GM19463 (cell line): Measurements from ENCODE around the gene LRRC27.
"Not testable (repeated sequence)": the region's sequence is repeated elsewhere in the genome, so short reads cannot be mapped to it uniquely, and the experiment has no call there.

Source experiments
- ATAC-seq: cut with Tn5 transposase; IDR thresholded peaks from one replicate; pipeline ENCODE4 v1.9.1; 2021; ENCODE audit warnings: mild to moderate bottlenecking, moderate library complexity; ENCODE audit not compliant: unreplicated experiment

LRRC27 gene

DNA sequence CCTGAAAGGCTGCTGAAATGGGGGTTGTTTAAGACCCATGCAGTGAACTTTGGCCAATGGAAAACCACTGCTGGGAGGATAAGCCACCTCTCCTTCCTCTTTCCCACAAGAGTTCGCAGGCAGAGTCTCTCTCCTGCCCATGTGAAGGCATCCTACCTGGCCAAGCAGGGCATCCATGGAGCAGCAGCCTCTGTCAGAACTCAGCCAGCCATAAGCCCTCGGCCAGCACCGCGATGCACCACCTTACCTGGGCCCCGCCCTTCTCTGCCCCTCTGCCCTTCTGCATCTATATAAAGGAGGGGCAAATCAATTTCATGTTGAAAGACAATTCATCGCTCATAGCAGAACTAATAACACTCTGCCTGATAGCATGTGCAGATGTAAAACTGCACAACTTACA is 18.1 kb upstream of the LRRC27 start:
- no peak for ATAC-seq

DNA sequence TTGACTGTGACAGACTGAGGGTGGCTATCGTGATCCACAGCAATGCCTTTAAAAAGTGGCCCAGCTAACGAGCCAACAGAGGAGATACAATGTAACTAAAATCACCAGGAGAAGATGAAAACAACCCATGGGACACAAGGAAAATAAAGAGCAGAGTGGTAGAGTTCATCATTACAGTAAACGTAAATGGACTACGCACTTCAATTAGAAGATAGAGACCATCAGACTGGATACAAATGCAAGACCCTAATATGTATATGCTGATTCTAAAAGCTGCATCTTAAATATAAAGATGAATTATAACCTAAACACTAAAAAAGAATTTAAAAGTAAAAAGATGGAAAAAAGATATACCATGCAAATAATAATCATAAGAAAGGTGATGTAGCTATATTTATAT is 17.7 kb upstream of the LRRC27 start:
- no peak for ATAC-seq

DNA sequence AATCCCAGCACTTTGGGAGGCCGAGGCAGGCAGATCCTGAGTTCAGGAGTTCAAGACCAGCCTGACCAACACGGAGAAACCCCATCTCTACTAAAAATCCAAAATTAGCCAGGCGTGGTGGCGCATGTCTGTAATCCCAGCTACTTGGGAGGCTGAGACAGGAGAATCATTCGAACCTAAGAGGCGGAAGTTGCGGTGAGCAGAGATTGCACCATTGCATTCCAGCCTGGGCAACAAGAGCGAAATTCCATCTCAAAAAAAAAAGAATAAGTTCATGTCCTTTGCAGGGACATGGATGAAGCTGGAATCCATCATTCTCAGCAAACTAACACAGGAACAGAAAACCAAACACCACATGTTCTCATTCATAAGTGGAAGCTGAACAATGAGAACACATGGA is 17.1 kb upstream of the LRRC27 start:
- ATAC-seq: not testable (repeated sequence)

DNA sequence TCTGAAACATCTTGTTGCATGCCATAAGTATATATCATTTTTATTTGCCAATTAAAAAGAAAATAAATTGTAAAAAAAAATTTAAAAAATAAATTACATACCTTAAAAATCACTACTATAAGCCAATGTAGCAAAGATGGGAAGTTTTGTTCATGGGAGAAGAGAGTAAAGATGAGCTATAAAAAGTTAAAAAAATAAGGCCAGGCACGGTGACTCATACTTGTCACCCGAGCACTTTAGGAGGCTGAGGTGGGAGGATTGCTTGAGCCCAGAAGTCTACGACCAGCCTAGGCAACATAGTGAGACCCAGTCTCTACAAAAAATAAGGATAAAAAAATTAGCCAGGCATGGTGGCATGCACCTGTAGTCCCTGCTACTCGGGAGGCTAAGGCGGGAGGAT is 15.9 kb upstream of the LRRC27 start:
- no peak for ATAC-seq

DNA sequence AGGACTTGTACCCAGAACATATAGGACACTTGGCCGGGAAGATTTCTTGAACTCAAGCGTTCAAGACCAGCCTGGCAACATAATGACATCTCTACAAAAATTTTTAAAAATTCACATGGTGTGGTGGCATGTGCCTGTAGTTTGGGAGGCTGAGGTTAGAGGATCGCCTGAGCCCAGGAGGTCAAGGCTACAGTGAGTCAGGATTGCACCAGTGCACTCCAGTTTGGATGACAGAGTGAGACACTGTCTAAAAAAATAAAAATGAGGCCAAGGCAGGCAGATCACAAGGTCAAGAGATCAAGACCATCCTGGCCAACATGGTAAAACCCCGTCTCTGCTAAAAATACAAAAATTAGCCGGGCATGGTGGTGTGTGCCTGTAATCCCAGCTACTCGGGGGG is 14.5 kb upstream of the LRRC27 start:
- ATAC-seq: not testable (repeated sequence)

DNA sequence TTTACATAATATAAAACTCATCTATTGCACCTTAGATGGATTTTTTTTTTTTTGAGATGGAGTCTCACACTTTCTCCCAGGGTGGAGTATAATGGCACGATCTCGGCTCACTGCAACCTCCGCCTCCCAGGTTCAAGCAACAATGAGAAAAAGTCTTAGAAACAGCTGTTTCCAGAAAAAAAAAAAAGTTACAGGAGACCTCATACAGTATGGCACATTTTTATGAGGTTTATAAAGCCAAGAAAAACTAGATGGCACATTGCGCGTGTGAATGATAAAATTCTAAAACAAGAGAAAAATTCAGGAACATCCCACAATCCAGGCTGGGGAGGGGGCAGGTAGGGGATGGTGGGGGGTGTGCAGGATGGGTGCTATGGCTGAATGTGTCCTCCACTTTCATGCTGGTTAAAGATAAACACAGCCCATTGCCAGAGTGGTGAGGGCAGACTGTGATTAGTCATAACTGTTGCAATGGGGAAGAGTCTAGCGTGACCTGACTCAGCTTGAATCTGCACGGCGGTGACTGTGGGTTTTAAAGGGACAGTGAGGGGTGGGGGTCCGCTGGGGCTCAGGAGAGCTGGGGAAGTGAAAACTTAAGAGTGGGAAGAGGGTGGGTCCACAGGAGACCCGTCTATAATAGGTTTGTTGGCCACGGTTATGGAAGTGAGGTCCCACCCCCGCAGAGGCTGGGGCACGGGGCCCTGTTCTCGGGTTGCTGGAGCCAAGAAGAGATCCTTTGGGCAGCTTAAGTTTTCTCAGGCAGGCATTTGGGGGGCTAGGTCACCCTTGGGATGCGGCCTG is 11.9 kb upstream of the LRRC27 start:
- ATAC-seq: peak; percentile 96

DNA sequence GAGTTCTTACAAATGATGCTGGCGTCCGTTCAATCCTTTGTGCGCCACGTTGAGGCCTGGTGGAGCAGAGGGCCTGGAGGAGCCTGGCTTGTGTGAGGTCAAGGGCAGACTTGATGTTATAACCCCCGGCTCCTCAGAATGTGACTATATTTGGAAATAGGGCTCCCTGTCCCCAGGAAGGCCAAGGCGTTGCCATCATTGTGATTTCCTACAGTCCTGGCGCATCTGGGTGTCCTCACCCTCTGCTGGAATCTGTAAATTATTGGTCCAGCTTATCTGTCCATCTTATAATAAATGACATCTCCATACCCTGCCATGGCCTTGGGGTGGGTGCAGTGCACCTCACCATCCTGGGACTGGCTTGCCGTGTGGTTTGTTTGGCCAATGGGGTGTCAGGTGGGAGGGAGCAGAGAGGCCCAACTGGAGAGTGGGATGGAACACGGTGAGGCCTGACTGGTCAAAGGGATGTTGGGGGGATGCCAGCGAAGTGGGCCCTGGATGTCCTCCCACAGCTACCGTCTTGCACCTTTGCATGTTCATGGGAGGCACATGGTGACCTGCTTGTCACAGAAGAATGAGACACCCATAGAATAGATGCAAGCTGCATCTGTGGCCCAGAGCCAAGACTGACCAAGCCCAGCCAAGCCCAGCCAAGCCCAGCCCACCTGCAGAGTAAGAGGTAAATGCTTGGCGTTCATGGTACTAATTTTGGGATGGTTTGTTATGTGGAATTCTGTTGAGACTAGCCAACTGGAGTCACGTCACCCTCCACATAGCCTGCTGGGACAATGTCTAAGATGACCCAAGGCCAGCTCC is 11.1 kb upstream of the LRRC27 start:
- no peak for ATAC-seq

DNA sequence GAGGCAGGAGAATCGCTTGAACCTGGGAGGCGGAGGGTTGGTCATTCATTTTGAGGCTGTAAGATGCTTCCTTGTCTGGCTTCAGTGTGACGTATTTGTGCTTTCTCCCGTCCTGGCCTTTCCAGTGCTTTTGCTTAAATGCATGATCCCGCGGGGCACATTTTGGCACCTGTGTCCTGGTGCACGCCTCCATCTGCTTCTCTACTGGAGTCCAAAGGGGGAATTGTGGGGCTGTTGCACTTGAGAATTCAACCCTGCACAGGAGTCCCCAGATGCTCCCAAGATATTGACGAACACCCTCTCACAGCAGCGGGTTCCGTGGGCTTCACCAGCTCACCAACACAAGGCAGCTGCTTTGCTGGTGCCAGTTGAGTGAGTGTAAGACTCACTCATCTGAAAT is 10.3 kb upstream of the LRRC27 start:
- no peak for ATAC-seq

DNA sequence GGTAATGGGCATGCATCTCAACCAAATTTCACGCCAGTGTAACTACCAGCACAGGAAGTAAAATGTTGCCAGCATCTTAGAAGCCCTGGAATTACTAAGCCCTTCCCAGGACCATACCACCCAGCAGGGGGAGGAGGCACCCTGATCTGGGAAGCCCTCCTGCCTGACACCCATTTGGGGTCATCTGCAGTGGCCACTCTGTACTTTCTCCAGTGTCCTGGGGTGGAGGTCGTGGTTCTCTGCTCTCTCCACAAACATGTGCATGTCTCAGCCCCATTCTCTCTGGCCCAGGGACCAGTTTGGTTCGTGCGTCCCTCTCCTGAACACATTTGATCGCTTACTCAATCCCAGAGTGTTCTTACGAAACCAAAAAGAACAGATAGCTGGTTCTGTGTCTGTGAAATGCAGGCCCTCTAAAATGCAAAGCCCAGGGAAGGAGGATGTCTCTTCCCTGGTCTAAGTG is 9.4 kb upstream of the LRRC27 start:
- ATAC-seq: no peak

DNA sequence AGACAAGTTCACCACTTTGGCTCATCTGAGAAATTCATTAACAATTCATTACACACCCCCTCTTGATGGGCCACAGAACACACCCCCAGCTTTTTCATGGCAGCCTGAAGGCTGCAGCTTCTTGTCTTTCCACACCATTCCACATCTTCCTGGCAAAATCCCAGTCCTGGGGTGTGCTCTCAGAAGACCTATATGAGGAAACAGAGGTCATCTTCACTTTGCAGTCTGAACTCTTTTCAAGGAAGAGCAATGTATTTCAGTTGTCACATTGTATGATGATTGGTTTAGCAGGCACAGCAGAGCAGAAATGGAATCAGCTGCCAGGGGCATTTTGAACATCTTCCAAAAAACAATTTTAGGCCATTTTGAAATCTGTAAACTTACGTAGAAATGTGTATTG is 7.8 kb upstream of the LRRC27 start:
- ATAC-seq: no peak

DNA sequence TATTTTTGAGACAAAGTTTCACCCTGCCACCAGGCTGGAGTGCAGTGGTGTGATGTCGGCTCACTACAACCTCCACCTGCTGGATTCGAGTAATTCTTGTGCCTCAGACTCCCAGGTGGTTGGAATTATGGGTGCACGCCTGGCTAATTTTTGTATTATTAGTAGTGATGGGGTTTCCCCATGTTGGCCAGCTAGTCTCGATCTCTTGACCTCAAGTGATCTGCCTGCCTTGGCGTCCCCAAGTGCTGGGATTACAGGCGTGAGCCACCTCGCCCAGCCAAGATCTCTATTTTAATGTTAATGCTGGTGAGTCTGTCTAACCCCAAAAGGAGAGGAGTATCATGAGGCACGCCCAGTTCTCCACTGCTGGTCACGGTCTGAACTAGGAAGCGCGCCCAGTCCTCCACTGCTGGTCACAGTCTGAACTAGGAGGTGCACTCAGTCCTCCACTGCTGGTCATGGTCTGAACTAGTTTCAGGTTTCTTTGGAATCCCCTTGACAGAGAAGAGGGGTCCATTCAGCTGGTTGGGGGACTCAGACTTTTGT is 5.6 kb upstream of the LRRC27 start:
- peak; percentile 33 for ATAC-seq

DNA sequence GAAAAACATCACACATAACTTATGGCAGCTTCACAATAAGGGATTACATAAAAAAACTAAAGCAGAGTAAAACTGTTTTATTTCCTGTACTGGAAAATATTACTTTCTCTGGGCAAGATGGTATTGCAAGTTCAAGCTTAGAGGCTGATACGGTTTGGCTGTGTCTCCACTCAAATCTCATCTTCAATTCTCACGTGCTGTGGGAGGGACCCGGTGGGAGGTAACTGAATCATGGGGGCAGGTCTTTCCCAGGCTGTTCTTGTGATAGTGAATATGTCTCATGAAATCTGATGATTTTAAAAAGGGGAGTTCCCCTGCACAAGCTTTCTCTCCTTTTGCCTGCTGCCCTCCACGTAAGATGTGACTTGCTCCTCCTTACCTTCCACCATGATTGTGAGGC is 5.1 kb upstream of the LRRC27 start:
- ATAC-seq: no peak

DNA sequence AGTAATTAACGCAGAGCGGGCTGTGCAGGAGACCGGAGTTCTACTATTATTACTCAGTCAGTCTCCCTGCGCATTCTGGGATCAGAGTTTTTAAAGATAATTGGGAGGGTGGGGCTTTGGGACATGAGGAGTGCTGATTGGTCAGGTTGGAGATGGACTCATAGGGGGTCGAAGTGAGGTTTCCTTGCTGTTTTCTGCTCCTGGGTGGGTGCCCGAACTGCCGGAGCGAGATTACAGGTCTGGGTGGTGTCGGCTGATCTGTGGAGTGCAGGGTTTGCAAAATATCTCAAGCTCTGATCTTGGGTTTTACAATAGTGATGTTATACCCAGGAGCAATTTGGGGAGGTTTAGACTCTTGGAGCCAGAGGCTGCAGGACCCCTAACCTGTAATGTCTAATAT is 3.9 kb upstream of the LRRC27 start:
- ATAC-seq: no peak

DNA sequence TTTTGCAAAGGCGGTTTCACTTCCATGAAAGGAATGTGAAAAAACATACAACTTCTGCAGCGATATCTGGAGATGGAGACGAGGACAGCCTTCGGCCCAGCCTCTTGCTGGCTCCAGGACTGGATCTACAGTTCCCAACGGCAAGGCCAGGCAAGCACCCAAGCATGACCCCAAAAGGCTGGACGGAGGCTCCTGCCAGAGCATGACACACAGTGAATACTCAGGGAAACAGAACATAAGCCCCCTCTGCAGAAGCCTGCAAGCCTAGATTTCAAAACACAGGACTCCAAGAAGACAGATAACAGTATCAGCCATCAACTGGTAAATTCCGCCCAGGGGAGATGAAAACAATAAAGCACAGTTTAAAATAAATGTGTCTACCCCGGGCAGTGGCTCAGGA is 3.3 kb upstream of the LRRC27 start:
- ATAC-seq: no peak

DNA sequence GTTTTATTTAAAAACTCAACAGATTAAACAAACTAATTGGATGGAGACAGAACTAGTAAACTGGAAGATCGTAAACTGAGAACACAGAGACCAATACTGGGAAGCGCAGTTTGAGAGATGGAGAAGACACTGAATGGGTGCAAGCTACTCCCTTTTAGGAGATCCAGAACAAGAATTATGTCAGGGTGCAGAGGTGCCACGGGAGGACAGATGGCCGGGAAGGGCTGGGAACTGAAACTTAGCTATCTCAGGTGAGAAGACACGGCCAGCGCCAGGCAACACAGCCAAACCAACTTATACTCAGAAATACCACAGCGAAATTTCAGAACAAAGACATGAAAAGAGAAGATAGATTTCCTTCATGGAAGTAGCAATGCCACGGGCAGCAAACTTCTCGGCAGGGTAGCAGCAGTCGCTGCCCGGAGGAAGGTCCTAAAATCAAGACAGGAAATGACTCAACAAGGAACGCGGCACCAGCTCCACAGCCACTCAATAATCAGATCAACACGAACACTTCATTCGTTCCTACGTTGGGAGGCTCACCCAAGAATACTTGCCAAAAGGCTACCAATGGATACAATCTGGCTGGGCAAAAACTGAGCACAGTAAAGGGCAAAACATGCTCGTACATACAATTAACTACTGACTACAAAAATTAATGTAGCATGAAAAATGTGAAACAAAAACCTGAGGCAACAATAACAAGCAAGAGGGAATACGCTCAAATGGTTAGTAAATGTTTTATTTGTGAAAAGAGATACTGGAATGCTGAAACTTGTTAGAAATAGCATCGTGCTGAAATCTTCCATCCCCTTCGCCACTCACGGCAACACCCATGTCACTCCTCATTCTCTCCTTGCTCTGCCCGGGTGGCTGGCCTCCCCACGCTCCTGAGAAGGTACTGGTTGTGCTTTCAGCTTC is 2.2 kb upstream of the LRRC27 start:
- ATAC-seq: no peak

DNA sequence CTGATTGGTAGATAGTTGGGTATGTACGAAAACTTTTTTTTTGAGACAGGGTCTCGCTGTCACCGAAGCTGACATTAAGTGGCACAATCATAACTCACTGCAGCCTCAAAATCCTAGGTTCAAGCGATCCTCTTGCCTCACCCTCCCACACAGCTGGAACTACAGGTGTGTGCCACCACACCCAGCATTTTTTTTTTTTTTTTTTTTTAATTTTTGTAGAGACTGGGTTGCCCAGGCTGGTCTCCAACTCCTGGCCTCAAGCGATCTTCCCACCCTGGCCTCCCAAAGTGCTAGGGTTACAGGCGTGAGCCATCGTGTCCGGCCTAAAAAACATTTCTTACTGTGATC is 1.5 kb upstream of the LRRC27 start:
- no peak for ATAC-seq

DNA sequence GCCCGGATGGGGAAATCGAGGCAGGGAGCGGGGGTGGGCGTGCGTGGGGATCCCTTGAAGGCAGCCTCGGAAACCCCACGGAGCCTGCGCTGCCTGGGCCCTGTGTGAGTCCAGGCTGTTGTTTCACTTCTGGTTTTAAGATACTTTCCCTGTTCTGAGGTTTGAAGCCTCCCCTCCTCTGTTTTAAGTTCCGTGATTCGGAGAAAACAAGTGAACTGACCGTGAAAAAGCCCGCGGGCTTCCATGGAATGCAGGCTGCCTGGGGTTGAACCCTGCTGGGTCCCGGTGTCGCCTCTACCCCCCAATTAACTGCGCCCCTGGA is 401 bp downstream of the LRRC27 start:
- ATAC-seq: peak; percentile 41

DNA sequence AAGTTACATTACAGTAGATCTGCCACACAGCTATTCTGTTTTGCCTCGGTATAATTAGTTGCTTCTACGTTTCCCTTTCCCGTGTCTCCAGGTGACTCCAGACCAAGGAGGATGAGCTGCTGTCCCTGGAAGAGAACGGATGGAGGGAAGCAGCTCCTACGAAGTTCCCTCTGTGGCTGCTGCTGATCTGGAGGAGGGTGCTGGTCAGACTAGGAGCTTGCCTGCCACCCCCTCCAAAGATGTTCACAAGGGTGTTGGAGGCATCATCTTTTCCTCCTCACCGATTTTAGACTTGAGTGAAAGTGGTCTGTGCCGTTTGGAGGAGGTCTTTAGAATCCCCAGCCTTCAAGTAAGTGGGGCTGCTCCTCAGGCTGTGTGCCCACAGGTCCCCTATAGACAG is 1.4 kb downstream of the LRRC27 start:
- no peak for ATAC-seq

DNA sequence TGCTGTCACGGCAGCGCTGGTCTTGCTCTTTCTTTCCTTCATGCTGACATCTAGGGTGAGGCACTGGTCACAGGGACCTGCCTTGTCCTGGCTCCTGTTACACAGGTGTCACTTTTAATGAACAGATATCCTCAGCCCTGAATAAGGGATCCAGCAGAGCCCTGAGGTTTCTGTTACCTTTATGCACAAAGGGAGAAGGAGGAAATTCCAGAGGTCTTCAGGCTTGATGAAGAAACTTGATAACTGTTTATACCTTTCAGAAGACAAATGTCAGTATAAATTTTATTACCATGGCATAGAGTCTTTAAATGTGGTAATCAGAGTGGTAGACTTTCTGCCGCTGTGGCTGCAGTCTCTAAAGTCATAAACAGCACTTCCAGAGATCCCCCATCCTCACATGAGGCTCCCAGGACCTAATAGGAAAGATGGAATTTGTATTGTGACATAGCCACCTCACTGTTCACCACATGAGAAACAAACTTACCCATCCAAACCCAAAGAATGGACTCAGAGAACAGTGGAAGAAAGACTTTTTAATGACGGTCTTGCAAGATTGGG is 2.7 kb downstream of the LRRC27 start:
- no peak for ATAC-seq

DNA sequence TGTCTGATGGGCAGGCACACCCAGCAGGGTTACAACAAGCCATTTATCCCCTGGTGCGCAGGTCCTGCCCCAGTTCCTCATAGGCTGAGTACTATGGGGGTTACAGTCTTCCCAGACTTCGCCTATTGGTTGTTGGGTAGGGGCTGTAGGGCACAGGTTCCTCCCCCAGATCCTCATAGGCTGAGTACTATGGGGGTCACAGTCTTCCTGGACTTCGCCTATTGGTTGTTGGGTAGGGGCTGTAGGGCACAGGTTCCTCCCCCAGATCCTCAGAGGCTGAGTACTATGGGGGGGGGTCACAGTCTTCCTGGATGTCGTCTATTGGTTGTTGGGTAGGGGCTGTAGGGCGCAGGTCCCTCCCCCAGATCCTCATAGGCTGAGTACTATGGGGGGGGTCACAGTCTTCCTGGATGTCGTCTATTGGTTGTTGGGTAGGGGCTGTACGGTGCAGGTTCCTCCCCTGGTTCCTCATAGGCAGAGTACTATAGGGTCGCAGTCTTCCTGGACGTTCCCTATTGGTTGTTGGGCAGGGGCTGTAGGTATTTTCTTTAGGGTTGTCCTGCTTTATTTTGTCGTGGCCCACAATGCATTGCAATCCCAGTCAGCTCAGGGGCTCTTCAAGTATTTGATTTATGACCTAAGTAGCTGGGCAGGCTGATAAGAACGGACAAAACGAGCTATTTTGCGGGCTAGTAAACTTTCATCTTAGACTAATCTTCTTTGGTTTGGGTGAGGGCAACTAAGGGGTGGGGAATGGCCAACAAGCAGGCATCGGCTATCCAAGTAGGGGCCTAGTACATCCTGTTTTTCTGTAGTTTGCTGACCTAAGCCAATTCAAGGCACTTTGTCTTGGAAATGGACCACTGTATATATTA is 3.4 kb downstream of the LRRC27 start:
- peak; percentile 33 for ATAC-seq
